Panc1 (cell line): ENCODE data around the gene HLA-B.

Experiments used
- CTCF ChIP-seq: fragments of 450-650 bp; IDR thresholded peaks from 2 replicates; pipeline ENCODE4 v1.5.1; 2017; ENCODE audit warnings: mild to moderate bottlenecking
- POLR2AphosphoS5 ChIP-seq: IDR thresholded peaks from 2 replicates; pipeline ENCODE4 v1.6.1; 2012; ENCODE audit warnings: mild to moderate bottlenecking, low read depth, low read length, moderate library complexity
- REST ChIP-seq, 2 experiments: IDR thresholded peaks; 2 replicates each; pipeline ENCODE4 v1.6.1; 2011 to 2012; ENCODE audit warnings: low read depth in 2 of 2, control low read depth in 1 of 2, low read length in 1 of 2, mild to moderate bottlenecking in 1 of 2, moderate library complexity in 1 of 2; ENCODE audit not compliant: insufficient read depth in 1 of 2
- SIN3A ChIP-seq: IDR thresholded peaks from 2 replicates; pipeline ENCODE4 v1.6.1; 2012; ENCODE audit warnings: low read depth, mild to moderate bottlenecking, low read length, moderate library complexity, borderline replicate concordance; ENCODE audit not compliant: insufficient read depth
- TCF7L2 ChIP-seq: IDR thresholded peaks from 2 replicates; pipeline ENCODE4 v1.6.1; 2011; ENCODE audit warnings: mild to moderate bottlenecking, low read depth, low read length, inconsistent platforms

DNA sequence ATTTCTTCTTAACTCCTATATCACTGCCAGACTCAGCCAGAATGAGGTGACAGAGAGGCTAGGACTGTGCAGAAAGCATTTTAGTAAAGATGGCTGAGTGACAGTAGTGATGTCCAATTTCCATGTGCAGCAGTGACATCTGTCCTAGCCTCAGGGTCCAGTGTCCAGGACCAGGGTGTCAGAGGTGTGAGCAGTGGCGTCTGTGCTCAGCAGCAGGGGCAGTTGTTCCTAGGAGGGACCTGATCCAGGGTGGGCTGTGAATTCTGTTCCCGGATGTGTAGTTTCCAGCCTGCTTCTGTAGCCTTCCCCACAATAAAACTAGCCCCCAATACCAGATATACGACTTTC, 6.0 kb downstream of the HLA-B start:
- TF ChIP-seq CTCF = no peak
- no peak for TF ChIP-seq TCF7L2
- no peak for TF ChIP-seq POLR2AphosphoS5
- no peak for TF ChIP-seq SIN3A
- TF ChIP-seq REST (IDR thresholded peaks at IDR 0.05; ENCODE audit: insufficient read depth in 1 of 2, low read depth in 2 of 2, low read length in 1 of 2) = no peak
